DMS53 (cell line): Measurements from ENCODE around the gene RAI14.
A peak's percentile ranks its signal among the peaks of the same experiment; 100 is the strongest.

Source experiments
- DNase-seq: peaks from one replicate; lab custom pipeline; 2025; lab: John Stamatoyannopoulos, UW

RAI14 gene

DNA sequence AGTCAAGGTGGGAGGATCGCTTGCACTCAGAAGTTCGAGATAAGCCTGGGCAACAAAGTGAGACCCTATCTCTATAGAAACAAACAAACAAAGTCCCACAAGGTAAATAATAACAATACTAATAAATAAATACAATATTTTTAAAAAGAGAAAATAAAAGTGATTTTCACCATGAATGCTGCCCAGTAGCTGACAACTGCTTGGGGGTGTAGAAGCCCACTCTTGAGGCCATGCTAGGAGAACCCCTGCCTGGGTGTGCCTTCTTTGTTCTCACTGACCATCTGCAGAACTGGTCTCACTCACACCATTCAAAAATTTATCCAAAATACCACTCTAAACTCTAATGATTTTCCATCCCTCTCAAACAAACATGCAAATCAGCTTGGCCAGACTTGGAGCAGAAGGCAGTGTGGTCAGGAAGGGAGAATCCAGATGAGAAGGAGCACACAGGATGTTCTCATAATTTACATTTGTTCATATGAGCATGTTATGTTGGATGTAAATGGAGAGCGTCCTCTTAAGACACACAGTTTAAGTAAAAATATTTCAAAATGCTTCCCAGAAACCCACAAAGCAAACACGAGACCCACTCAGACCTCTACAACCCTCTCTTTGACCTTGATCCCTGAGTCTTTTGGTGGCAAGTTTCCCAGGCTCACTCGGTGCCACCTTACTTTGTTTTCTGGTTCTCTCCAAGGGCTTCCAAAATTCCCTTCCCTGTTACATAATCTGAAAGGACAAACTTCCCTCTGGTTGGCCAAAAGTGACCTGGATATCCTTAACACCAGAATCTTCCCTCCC, 7.9 kb upstream of the RAI14 start:
- DNase-seq: no peak

DNA sequence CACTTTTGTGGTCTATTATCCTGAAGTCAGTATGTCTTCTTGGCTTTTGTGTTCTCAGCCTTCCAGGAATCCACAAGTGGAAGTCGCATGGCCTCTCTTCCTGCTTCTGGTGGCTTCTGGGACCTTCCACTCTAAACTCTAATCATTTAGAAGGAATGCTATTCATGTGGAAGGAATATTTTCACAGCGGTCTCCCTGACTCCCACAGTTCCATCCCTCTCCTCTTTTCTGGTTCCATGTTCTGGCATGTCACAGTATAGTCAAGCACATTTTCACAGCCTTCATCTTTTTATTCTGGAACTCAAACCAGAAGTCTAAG, 7.3 kb upstream of the RAI14 start:
- DNase-seq: no peak

DNA sequence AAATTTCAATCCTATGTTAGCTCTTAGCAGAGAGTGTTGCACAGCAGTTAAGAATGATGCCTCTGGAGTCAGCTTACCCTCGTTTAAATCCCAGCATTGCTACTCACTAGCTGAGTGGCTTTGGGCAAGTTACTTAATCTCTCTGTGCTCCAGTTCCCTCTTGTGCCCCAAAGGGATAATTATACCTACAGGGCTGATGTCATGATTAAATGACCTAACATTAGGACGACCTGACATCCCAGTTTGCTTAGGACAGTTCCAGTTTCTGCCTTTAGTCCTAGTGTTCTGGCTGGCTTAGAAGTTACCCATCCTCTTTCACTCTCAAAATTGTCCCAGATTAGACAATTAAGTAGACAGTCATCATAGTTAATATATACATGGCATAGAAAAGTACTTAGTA, 4.3 kb upstream of the RAI14 start:
- peak; percentile 3 for DNase-seq

DNA sequence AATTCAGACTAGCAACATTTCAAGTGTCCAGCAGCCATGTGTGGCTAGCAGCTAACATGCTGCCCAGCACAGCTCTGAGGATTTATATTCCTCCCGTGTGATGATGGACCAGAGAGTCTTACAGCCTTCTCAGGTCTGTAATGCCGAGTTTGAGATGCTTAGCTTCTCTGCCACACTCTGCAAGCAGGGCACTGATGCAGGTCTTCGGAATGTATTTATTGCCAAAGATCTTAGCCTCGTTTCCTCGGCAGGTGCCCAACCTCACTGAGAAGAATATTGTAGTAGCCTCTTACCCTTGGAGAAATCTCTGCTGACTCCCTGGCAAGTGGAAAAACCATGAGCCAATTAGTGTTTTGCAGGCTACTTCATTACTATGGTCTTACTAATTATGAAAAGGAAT, 3.7 kb upstream of the RAI14 start:
- DNase-seq: no peak

DNA sequence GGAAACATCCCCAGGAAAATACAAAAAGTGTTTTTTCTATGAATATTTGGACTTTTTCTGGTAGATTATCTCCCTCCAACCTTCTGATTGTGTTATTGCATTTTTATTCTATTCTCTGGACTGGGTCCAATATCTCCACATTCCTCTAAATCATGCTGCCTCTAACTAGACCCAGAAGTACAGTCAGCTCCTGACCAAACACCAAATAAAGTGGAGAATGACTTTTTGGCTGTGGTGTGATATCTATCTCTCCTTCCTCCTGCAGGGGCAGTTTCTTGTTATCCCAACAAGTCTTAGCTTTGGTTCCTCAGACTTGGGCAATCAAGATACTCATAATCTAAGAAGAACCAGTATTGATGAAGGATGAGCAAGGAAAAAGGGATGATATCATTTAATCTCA, 3.2 kb upstream of the RAI14 start:
- DNase-seq: no peak

DNA sequence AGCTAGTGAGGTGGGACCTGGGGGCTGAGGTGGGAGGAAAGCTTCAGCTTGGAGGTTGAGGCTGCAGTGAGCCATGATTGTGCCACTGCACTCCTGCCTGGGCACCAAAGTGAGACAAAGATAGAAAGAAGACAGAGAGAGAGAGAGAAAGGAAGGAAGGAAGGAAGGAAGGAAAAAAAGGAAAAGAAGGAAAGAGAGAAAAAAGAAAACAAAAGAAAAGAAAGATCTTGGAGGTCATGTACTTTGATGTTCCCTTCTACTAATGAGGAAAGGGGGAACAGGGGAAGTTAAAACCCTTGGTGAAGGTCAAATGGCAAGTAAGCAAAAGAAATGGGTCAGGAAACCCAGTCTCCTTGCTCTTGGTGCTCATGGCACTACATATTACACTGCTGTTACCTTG, 2.4 kb upstream of the RAI14 start:
- no peak for DNase-seq

DNA sequence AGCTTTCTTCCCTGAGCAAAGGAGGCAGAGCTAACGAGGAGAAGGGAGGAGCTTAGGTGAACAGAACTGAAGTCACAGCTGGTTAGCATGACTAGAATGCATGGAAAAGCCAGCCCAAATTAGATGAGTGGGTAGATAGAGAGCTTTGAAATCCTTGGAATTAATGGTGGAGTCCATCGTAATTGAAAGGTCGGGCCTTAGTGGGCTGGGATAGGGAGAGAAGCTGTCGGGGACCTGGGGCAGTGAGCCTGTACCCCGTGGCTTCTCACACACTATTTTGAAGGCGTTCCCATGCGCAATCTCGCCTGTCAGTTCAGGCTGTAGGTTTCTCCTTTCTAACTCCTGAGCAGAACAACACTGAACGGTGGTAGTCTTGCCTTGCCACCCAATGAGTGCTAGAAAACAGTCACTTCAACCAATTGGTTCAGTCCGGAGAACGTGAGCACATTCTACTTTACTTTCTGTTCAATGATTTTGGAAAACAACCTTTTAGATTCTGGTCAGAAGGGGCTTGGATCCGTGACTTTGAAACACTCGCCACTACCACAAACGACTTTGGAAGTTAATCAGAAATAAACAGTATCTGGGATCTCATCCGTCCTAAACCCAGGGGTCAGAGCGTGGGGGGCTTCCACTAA, 655 bp upstream of the RAI14 start:
- DNase-seq: peak; percentile 77

DNA sequence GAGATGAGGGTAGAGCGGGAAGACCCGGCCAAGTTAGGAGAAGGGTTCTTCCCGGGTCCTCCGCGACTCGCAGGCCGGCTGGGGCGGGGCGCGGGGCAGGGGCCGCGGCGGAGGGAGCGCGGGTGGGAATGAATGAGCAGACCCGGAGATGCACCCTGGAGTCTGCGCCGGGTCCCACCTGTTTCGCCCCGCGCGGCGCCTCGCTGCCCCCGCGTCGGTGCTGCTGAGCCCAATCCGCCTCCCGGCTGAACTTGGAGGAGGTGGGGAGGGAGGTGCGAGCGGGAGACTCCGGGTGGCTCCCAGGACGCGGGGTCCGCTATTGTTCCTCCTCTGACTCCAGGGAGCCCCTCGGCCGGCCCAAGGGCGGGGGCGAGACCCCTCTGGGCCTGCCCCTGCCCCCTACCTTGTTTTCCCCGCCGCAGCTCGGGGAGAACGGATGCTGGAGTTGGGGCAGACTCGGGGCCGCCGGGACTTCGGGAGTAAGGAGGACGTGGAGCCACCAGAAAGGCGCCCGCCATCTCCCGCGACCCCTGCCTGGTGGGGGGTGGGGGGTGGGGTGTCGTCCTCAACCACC, 659 bp downstream of the RAI14 start:
- DNase-seq: peak; percentile 48

DNA sequence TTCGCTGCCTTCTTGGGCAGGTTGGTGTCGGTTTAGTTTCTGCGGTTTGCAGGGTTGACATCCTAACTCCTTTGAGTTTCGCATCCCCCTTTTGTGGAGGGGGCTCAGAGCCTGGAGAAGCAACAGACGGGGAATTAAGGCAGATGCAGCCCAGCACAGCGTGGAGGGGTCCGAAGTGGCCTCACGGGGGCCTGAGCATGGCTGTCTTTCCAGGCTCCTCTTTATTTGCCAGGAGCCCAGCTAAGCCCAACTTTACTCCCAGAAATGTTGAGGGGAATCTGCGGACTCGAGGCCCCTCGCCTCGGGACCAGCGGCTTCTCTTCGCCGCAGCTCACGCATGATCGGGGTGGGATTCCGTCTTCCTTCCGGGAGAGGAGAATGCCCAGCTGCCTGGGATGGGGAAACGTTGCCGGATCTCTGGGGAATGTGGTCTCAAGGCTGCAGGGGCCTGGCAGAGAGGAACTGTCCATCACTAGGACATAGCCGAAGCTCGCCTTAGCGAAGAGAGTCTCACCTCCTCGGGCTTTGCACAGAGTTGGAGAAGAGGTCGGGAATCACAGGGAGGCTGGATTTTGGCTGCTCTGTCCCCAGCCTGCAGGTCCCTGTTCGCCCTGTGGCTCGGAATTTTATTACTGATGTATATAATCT, 1.3 kb downstream of the RAI14 start:
- peak; percentile 27 for DNase-seq

DNA sequence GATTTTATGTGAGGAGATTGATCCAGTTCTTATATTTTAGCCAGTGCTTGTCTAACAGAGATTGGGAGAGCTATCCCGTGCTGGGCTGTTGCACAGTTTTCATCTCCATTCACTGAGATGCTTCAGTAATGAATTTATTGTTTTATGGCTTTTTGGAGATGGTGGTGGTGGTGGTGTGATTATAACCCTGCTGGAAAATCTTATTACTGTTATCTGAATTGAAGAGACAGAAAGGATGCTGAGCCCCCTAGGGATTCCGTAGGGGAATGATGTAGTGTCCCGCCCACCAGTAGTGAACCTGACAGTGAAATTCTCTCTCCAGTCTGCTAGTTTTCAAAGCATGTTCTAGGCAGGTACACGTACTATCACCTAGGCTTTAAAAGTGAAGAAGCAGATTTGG, 1.9 kb downstream of the RAI14 start:
- DNase-seq: no peak

DNA sequence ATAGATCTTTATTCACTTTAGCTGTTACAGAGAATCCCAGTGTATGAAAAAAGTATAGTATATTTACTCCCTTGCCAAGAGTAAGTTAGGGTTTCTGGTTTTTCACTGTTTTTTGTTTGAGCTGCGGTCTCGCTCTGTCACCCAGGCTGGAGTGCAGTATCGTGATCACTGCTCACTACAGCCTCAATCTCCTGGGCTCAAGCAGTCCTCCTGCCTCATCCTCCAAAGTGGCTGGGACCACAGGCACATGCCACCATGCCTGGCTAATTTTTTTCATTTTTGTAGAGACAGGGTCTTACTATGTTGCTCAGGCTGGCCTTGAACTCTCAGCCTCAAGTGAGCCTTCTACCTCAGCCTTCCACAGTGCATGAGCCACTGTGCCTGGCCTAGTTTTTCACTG, 3.0 kb downstream of the RAI14 start:
- no peak for DNase-seq

DNA sequence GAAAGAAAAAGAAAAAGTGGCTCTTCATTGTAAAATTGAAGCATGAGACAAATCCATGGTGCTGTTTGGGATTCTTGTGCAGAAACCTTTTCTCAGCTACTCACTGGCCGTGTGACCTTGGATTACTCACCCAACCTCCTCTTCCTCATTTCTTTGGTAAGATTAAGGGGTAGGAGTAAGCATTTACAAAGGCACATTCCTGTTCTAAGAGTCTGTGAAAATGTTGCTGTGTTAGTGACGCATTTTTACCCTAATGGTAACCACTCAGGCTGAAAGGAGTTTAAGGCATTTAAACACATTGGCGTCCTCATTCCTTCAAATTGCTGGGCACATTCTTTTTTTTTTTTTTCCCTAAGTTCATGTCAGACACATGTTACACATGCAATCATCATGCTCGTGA, 4.3 kb downstream of the RAI14 start:
- no peak for DNase-seq

DNA sequence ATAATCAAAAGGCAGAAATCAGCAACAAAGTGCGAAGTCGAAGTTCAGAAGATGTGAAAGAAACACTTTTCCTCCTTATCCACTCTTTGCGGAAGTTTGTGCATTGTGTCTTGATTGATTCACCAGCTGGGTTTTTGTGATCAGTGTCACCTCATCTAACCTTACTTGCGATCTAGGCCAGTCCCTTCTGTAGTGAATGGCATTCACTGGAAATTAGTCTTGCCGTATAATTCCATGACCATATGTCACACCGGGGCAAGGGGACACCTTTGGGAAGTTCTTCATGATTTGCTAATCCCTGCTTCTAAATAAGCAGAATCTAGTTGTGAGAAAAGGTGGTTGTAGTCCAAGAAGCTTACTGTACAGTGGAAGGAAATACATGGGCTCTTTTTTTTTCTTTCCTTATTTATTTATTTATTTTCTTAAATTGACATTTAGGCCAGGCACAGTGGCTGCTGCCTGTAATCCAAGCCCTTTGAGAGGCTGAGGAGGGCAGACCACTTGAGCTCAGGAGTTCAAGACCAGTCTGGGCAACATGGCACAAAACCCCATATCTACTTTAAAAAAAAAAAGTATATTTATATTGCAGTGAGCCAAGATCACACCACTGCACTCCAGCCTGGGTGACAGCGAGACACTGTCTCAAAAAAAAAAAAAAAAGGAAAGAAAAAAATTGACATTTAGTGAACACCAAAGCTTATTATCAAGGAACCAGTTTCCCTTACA, 7.8 kb downstream of the RAI14 start:
- no peak for DNase-seq

DNA sequence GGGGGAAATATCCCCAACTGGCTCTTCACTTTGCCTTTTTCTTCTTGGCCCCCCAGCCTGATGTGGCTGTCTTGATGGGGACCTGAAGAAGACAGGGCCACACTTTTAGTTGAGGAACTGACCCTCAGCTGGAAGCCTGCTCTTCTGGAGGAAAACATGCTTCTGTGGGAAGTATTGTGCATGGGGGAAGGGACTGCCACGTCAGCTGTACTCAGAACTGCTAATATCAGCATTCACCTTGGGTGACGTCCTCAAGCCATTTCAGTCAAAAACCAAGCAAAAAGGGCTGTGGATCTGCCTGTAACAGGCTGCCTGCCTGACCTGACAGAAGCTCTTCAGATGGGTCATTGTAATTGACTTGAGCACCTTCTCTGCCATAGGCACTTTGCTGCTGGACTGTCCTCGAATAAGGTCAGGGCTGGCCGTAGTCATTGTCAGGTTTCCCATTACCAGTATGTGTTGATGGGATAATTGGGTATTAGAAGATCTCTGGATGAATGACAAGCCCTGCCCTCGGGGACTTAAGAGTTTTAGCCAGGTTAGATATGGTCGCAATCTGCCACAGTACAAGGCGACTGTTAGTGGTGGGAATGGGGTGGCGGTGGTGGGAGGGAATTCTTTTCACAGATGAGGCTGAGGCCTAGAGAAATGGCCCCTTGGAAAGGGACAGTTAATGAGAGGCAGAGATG, 10.4 kb downstream of the RAI14 start:
- DNase-seq: no peak

DNA sequence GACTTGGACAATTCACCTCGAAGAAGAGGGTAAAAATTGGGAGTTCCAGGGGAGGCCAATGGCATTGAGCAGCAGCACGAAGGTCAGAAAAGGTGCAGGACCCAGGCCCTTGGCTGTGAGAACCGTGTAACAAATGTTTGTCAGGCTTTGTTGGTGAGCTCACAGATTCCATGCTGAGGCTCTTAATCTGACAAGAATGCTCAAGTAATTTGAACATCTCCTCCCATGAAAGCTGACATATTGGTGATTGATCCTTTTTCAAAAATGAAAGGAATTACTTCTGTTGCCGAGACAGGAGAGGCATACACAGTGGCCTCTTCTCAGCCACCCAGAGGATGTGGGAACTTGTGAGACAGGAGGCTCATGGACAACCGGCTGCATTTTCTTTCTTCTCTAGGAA, 11.6 kb downstream of the RAI14 start:
- DNase-seq: no peak

DNA sequence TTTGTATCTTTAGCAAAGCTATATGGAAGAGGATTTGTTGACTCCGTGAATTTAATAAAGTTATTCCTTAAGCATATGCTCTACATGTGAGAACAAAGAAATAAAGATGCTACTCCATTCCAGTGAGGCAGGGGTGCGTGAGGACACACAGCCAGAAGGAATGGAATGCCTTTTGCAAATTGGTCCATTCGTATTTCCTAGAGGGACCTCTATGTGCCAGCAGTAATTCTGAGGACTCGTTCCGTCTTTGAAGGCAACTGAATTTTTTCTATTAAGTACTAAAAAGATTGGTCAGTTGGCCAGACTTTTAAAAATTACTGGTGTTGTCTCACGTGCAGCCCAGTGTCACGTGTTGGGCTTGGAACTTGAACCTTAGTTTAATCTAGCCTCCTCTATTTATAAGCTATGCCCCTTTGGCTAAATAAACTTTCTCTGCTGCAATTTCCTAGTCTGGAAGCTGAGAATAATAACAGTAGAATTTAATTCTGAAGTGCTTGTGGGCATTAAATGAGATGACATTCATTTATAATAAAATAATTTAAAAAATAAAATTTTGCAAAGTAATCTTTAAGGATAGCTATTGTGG, 13.9 kb downstream of the RAI14 start:
- DNase-seq: no peak

DNA sequence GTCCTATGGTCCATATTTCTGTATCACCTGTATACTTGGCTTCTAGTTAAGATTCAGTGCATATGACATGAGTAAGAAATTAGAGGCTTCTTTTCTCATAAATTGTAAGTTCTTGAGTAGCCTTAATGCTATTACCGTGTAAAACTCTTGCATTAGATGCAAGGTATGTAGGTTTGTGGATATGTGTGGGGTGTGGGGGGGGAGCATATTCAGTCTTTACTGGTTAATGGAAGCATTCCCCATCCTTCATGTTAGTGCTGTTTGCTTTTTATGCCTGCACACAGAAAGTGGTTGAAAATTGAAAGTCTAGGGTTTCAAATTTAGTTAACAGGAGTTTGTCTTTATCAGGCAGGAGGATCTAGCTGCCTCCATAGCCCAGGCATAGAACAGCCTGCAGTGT, 16.1 kb downstream of the RAI14 start:
- DNase-seq: no peak

DNA sequence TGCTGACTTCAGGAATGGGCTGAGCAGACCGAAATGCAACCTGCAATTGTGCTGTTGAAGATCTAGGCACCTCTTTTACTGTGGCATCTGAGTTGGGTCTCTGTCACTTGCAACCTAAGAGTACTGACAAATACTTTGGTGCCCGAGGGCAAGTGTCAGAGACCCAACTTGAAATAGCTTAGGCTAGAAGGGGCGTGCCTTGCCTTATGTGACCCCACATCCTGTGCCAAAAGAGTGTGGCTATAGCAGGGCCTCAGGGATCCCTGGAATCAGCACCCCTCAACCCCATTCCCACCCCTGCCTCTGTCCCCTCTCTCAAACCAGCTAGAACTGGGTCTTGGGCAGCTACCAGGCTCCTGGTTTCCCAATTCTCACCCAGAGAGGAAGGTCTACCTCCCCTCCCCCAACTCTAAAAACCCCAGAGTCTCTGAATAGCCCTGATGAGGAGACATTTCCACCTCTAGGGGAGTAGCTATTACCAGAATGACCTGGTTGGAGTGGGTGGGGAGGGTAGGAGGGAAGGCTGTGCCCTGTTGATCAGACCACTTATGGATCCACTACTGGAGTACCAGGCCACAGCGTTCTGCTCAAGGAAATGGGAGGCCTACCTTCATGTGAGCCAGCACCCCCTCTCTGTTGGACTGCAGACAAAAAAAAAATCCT, 17.5 kb downstream of the RAI14 start:
- DNase-seq: no peak

DNA sequence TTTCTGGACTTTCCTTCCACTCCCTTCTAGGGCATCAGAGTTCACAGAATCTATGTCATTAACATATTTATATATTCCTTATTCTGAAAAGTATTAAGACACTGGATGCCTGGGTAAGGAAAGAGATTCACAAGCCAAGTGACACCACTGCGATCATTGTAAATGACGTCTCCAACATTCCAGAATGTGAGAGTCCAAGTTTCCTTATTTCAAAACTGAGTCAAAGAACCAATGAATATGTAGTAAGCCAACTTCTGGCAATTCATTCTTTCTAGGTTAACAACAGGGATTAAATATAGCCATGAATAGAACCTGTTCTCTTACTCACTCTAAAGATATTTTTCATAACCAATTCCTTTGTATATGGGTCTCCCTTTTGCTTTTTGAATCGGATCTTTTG, 18.1 kb downstream of the RAI14 start:
- no peak for DNase-seq

DNA sequence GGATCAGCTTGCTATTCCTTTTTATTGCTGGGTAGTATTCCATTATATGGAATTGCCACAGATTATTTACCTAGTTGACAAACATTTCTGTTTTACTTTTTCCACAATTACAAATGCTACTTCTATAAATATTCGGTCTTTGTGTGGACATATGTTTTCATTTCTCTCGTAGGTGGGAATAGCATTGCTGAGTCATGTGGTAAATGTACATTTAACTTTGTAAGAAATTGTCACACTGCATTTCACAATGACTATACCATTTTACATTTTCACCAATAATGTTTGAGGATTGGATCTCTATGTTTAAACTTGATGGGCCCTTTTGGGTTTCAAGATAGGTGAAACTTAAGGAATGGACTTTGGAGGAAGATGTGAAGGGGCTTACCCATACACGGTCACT, 19.7 kb downstream of the RAI14 start:
- no peak for DNase-seq

DNA sequence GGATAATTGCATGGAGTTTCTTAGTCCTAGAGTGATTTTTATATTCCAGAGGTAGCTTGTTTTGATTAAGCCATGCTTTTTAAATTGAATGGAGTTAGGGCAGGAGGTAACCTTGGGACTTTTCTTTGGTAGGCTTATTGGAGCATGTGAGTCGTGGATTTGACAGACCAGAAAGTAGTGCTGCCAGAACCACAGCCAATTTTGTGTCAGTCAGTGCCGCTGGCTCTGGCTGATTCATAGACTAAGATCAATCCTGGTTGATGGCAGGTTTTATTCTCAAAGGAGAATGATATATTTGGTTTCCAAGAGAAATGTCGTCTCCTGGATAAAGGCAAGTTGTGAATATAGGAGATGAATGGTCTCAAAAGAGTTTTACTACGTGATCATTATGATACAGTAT, 20.3 kb downstream of the RAI14 start:
- no peak for DNase-seq
